ENCODE measurements around the gene AFG3L2.

AFG3L2 gene

GRCh38 chr18:12315490-12315889 lies 61.5 kb downstream of the AFG3L2 start:
- TF ChIP-seq CTCF (IDR thresholded peaks at IDR 0.05; ENCODE audit: low read depth, low read length, missing control alignments), result no peak
- in situ Hi-C loops (cut with HindIII; ENCODE audit: low sequenced_read_pairs), result no loop called here

GRCh38 chr18:12314591-12315305 lies 62.3 kb downstream of the AFG3L2 start:
- in situ Hi-C loops (cut with HindIII; ENCODE audit: low sequenced_read_pairs), result no loop called here
- no peak for DNase-seq (ENCODE audit: low read depth)
- no peak for TF ChIP-seq CTCF (IDR thresholded peaks at IDR 0.05; ENCODE audit: low read depth, low read length, missing control alignments)
- no peak overlapping the region for H3K4me3 ChIP-seq (ENCODE audit: low read depth, low read length)

More at GRCh38 chr18:12315490-12315889, 61.5 kb downstream of the AFG3L2 start:
- DNase-seq (ENCODE audit: low read depth), result no peak
- H3K4me3 ChIP-seq (ENCODE audit: low read depth, low read length), result no peak overlapping the region

- in situ Hi-C loops (cut with HindIII; ENCODE audit: low sequenced_read_pairs), result no loop called here
- no peak for DNase-seq (ENCODE audit: low read depth)
- H3K4me3 ChIP-seq (ENCODE audit: low read depth, low read length), result no peak overlapping the region
- no peak for TF ChIP-seq CTCF (IDR thresholded peaks at IDR 0.05; ENCODE audit: low read depth, low read length, missing control alignments)
Measured at GRCh38 chr18:12313530-12314245, 63.3 kb downstream of the AFG3L2 start.

- DNase-seq (ENCODE audit: low read depth), result no peak
- no peak for TF ChIP-seq CTCF (IDR thresholded peaks at IDR 0.05; ENCODE audit: low read depth, low read length, missing control alignments)
- in situ Hi-C loops (cut with HindIII; ENCODE audit: low sequenced_read_pairs), result no loop called here
- H3K4me3 ChIP-seq (ENCODE audit: low read depth, low read length), result no peak overlapping the region
Measured at GRCh38 chr18:12312976-12313375, 64.1 kb downstream of the AFG3L2 start.

GRCh38 chr18:12310762-12311161 lies 66.3 kb downstream of the AFG3L2 start:
- TF ChIP-seq CTCF (IDR thresholded peaks at IDR 0.05; ENCODE audit: low read depth, low read length, missing control alignments), result no peak
- in situ Hi-C loops (cut with HindIII; ENCODE audit: low sequenced_read_pairs), result no loop called here
- no peak for DNase-seq (ENCODE audit: low read depth)
- H3K4me3 ChIP-seq (ENCODE audit: low read depth, low read length), result no peak overlapping the region

- TF ChIP-seq CTCF (IDR thresholded peaks at IDR 0.05; ENCODE audit: low read depth, low read length, missing control alignments), result no peak
- H3K4me3 ChIP-seq (ENCODE audit: low read depth, low read length), result peak overlapping the region; percentile 73
- DNase-seq (ENCODE audit: low read depth), result no peak
- in situ Hi-C loops (cut with HindIII; ENCODE audit: low sequenced_read_pairs), result no loop called here
Measured at GRCh38 chr18:12309683-12310198, 67.3 kb downstream of the AFG3L2 start.
